Activated CD4-positive, alpha-beta T cell treated with anti-CD3 and anti-CD28 coated beads, Interleukin-2, amount 50 U/mL, for 1 hour (primary cell): ENCODE measurements around the gene ERN1.

Experiments used
- DNase-seq: peaks from one replicate; pipeline ENCODE4 v3.0.0-alpha.2; 2020

The ERN1 gene

DNA sequence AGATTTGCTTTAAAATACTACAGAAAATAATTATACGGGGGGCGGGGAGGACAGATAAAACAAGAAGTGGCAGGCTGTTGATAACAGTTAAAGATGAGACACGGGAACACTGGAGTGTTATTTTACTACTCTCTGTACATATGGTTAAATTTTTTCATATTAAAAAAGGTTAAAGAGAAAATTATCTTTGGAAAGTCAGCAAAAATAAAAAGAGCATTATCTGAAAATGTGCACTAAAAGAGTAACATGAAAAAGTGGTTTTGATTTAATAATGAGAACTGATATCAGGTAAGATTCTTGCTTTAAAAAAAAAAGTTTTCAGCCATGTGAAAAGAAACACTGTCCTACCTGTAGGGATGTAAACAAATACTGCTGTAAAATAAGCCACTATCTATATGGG is 46.9 kb downstream of the ERN1 start:
- DNase-seq = no peak

DNA sequence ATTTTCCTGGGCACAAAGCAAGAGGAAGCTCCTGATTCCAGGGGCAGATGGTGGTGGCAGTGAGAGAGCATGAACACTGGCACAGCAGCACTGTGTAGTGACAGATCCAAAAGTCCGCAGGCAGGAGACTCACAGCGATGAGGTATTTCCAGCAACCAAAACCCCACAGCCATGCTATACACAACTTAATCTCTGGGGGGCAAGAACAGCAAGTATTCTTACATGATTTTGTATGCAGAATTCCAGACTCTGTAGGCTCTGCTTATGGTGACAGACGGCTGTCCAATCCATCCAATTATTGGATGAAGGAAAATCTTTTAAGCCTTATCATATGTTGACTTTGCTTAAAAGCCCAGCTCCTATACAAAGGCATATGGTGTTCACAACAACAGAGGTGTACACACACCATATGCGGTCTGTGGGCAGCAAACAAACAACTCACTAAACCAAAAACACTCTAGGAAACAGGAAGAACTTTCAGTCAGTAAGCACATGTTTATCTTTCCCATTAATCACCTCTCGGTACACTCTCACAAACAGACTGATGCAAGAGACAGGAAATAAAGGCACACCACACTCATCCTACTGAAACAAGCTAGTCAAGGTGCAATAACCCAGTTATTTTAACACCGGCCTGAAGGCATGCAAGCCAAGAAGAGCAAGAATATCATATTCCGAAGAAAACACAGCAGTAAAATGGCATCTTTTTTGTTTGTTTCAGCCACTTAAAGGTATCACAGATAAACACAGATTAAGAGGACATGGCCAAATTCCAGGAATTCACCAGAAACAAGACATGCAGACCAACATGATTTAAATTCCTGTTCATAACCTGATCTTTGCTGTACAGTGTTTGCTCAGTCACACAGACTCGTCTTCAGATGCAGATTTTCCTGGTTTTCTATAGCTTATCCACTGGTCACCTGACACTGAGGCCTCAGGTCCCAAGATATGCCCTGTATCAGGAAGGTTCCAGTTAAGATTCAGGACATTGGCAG is 47.8 kb downstream of the ERN1 start:
- peak; percentile 10 for DNase-seq

DNA sequence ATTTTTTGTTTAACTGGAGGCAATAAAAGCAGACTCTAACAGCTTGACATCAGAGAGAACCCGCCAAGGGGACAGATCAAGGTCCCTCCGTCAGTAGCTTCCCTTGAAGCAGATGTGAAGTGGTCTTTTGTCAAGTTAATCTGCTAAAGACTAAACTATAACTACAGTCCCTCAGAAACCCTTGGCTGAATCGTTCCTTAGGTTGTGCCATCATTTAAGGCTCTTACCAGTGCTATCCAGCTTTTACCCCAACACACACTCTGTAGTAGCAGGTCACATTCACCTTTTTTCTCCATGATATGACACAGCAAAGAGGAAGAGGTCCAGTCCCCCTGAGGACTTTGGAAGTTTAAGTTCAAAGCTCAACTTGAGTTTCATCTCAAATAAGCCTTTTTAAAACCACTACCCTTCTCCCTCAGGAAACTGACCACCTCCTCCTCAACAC is 49.7 kb downstream of the ERN1 start:
- no peak for DNase-seq

DNA sequence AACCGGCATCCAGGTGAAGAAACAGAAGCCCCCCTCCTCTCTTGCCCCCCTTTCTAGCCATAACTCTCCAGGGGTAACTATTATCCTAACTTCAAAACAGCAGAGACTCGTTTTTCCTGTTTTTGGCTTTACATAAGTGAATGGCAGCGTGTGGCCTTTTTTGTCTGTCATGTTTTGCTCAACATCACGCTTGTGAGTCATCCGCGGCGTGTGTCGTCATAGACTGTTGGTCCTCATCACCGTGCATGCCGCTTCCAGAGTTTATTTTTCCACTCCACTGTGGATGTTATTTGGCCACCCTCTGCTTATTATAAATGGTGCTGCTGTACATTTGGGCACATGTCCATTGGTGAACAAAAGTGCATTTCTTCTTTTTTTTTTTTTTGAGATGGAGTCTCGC is 52.6 kb downstream of the ERN1 start:
- no peak for DNase-seq

DNA sequence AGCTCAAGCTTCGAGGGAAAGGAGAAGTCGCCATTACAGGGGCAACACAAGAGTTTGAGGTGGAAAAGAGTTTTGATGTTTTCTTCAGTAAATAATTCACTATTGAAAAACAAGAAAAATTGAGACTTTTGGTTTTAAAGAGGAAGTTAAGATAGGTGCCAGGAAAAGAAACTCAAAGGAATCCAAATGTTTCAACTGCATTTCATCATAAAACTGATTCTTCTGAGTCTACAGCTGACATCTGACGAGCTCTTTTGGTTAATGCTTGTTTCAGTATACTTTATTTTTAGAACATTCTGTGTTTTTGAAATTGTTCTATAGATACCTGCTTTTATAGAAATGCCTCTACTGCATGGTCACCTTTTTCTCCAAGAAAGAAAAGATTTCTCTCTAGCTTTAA is 54.0 kb downstream of the ERN1 start:
- DNase-seq = no peak

DNA sequence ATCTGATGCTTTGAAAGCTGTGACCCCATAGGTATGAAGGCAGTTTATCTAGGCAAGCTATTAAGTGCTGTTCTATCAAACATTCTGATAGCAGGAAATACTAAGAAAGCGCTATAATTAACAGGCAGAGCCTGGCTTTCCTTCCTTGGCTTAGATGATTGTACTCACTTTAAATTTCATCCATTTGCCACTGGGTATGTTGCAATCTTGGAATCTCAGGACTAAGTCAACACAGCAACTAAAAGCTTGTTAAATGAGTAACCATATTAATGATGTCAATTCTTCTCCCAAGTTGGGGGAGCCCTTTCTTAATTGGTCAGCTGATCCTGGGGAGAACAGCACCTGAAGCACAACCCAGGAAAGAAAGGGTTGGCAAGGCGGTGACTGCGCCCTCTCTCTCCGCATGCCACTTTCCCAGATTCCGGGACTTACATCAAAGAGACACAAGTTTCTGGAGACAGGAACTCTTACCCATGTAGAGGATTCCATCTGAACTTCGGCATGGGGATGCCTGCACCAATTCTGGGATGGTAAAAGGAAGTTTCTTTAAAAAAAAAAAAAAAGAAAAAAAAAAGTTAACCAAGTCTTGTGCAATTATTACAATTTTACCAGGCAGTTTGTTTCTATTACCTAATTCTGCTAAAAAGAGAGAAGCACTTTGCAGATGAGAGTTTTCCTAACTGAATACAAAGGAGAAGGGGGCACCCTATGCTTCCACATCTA is 55.1 kb downstream of the ERN1 start:
- no peak for DNase-seq

DNA sequence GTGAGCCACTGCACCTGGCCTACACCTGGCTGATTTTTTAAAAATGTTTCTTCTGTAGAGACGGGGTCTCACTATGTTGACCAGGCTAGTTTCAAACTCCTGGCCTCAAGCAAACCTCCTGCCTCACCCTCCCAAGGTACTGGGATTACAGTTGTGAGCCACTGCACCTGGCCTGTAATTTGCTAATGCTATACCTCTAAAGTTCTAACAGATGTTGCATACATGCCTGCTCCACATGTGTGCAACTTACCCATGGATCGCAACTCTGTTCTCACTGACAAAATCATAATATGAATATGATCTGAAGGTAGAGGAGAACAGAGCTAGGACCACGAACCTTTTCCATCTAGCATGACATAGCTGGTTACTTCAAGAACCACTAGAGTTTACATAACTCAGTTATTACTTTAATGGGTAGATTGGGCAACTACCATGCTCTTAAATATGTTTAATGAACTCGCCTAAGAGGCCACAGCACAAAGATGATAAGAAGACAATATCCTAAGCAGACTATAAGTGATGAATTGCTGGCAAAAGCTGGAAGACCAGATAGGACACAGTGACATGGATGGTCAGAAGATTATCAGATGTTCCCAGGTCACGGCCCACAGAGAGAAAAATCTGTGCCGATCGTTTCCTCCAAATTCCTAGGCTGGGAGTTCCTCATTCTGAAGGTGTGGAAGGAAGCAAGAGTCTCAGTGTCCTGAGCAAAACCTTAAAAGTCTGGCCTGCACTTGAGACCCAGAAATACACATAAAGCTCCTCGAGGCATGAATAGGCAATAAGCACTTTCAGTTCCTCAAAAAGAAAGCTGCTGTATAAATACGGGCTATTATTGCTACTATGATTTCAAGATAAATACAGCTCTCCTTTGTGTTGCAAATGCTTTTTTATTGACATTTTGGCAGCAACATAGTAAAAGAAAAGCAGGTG is 55.9 kb downstream of the ERN1 start:
- no peak for DNase-seq

DNA sequence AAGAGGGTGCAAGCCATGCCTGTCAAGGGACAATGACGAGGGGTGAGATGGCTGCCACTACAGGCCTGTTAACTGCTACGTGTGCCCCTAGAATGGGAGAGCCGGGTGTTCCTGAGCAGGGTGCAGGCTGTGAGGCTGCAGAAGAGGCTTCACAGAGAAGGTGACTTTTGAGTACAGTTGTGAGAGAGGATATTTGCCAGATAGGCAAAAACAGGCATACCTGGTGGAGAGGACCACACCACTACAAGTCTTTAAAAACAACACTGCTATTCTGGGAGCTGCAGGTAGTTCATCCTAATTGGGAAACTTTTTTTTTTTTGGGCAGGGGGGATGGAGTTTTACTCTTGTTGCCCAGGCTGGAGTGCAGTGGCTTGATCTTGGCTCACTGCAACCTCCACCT is 58.8 kb downstream of the ERN1 start:
- DNase-seq = no peak

DNA sequence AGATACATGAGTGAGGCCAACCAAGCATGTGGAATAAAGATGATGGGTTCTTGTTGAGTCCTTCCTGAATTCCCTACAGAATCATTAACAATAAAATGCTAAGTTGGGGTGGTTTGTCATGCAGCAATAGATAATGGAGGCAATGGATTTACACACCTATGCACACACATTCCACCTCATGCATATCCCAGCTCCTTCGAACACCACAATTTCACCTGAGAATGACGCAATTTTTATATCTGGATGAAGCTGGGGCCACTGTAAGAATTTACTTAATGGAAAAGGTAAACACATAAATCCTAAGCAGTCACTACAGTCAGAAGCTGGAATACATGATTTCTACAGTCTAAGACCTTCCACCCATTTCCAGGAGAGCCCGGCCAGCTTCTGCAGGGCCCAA is 59.7 kb downstream of the ERN1 start:
- no peak for DNase-seq

DNA sequence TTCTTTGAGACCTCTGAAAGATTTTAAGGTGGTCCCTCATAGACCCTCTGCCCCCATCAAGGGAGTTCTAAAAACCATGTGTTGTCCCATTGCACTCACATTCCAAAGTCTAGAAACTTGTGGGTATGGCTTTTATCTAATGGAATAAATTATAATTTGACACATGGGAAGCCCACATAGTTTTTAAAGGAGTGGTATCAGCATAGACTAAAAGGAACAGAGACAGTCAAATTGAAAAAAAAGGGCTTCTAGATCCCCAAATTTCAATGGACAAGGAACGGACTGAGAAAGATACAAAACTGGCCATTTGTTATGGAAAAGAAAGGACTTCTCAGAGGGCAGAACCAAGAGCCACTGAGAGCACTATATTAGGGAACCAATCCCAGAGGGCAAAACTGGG is 60.8 kb downstream of the ERN1 start:
- no peak for DNase-seq

DNA sequence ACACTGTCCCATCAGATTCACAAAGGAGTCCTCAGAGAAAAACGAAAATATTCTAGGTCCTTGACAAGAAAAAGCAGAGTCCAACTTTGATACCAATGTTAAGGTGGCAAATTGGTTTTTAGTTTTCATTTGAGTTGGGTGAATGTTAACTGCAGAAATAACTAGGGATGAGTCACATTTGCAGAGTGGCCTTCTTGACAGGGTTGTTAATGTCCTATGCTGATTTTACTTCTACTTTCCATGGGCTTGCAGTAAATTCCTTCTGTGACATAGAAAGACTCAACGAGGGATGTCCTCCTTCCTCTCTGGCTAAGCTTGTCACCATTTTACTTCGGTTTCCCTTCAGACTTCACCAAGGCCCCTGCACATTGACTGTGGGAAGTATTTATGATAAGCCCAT is 62.3 kb downstream of the ERN1 start:
- DNase-seq = no peak

DNA sequence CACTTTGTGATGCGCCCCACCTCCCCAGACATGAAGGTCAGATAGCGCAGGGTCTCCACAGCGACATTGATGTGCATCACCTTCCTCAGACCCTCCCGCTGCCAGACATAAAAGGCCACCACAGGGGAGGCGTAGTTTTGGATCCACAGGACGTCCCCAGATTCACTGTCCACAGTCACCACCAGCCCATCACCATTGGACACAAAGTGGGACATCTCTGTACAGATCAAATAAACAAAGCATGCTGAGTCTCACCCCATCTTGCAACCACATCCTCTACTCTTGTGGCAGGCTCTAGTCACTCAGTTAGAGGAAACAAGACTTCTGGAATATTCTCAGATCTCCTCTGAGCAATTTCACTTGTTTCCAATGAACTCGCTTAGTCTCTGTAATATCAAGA is 63.2 kb downstream of the ERN1 start:
- peak; percentile 41 for DNase-seq

DNA sequence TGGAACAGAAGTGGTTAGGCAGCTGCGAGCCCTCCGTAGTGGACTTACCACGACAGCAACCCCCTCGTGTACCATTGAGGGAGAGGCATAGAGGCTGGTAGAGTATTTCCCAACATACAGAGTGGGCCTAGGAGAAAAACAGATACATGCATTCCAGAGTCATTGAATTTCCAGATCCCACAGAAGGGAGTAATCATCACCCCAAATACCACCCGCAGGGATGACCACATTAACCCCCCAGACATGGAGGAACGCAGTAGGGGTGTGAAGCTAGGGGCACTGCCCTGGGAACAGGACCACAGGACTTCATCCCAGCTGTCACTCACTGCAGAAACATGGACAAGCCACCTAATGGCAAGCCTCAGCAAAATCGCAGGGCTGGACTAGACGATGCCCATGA is 64.8 kb downstream of the ERN1 start:
- no peak for DNase-seq

DNA sequence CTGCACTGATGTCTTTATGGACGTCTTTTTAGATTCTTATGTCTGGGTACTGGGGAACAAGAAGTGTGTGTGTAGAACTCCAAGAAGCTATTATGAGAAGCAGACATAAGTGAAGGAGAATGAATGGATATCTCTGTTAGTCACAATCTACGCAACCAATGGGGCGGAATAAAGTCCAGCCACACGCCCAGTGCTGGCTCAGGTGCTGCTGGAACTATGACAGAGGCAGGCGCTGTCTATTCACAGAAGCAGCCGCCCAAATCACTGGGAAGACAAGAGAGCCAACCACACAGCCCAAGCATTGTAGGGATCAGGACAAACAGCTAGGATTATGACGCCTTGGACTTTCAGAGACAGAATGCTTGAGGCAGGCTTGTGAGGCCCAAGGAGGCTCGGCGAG is 65.6 kb downstream of the ERN1 start:
- DNase-seq = no peak

DNA sequence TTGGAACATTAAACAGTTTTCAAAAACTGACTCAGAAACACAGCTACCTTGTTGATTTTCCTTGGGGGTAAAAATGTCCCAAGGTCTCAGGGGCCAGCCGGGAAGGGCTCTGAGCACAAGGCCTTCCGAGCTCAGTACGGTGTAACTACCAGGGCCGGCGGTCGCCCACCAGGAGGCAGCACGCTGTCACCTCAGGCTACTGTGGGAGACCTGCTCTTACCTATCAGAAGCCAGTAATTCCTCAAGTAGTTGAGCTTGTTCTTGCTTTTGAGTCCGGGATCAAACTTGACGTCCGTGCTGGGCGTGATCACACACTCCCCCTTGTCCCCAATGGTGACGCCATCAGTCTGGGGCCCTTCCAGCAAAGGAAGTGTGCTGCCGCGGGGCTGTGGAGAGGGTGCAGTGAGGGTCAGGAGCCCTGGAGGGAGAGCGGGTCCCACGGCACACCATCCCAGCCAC is 66.1 kb downstream of the ERN1 start:
- DNase-seq = peak; percentile 59

DNA sequence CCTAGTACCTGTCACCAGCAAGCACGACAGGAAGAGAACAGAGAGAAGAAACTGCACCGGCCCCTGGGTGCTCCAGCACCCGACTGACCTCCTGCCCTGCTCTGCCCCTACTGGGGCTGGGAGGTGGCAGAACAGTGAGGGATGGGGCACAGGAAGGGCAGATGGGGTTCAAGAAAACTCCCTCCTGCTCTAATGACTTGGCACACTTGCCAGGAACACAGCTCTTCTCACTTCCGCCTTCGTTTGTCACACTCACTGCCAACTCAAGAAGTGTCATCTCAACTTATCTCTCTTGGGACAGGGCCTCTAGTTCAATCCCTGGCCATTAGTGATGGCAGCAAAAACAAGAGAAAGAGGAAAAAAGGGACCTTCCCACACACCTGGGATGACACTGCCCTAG is 66.9 kb downstream of the ERN1 start:
- DNase-seq = no peak

DNA sequence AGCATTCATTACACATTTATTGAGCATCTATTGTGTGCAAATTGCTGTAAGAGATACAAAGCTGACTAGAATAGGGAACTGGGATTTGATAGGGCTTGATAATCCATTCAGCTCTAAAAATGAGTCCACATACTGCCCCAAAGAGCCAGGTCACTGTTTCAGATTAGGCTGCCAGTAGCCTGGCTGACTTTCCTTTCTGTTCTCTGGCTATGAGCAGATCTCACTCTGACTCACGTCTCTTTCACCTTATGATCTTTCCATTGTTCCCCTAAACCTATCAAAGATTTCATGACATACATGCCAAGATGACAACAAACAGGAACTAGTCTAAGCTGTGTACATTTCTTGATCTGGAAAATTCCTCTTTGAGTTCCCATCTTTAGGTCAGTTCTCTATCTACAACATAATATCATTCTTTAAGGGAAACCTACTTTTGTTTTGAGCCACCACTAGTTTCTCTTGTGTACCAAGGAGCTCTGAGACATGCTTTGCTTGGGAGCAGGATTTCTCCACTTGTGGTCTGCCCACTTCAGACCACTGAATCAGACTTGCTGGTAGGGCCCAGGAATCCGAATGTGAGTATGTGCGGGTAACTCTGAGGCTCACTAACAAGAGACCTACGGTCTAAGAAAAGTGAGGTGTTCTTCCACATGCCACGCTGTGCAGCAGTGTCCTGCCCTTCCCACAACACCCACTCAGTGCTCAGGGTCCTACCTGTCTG is 68.6 kb downstream of the ERN1 start:
- no peak for DNase-seq

DNA sequence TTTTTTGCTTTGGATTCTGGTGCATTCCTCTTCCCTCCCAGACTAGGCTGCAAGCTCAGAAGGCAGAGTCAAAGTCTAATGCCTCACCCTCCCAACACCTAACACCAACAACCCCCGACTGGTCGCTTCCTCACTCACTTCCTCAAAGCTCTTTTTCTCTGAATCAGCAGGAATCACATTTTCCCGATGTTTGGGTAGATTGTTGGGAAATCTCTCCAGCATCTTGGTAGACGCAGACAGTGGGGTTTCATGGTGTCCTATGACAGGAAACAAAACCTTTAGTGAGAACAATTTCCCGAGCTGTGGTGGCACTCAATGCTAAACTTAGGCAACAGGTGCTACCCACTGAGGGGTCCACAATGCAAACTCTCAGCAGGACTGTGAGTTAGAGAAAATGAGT is 69.6 kb downstream of the ERN1 start:
- DNase-seq = no peak

DNA sequence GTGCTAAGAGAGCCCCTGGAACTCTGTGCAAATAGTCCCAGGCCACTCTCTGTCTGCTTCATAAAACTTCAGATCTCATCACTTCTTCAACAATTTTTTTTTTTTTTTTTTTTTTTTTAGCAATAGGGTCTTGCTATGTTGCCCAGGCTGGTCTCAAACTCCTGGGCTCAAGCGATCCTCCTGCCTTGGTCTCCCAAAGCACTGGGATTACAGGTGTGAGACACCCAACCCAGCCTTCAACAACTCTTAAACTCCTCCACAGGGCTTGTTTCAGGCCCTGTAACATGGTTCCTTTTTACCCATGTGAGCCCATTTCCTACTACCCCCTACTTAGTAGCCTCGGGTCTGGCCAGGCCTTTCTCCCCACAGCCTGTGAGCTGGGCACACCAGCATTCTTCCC is 70.2 kb downstream of the ERN1 start:
- no peak for DNase-seq

DNA sequence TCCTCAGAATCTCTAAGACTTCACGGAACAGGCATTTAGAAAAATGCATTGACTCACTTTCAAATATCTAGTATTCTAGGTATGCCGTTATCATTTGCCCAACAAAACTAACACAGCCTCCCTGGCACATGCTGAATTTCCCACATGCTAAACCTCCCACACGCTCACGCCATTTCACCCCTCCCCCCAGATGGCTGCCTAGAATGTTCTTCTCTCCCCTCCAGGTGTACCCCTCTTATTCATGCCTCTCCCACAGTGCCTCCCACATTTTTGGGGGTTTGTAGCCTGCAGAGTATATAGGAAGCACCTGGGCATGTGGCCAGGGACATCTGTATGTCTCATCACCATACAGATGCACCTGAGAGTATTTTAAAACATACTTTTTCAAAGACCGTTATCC is 71.3 kb downstream of the ERN1 start:
- DNase-seq = no peak

DNA sequence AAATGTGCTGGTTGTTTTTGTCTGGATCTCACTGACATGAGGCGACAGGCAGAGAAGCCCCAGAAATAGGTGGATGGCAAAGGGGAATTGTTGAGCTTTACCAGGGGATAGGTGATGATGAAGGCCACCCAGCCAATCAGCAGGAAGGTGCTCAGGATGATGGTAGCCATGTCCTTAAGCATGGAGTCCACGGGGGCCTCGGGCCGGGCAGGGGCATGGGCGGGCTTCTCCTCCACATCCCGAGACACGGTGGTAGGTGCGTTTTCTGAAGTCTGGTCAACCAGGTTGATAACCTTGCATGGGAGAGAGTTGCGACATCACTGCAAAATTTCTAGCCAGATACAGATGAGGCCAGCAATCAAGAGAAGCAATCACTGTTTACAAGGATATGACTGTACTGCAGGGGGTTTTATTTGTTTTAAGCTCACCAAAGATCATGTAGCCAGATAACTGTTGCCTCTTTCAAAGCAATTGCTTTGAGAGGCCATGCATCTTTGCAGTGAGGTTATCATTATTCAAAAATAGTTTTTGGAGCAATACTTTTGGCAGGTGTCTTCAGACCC is 72.2 kb downstream of the ERN1 start:
- DNase-seq = no peak
